Activated gamma-delta T cell treated with anti-CD3 and anti-CD28 coated beads, Interleukin-2, amount 50 U/mL, for 16 hours (primary cell): ENCODE measurements around the gene BCL2L13.
A peak's percentile ranks its signal among the peaks of the same experiment; 100 is the strongest.
"Not testable (repeated sequence)": the region's sequence is repeated elsewhere in the genome, so short reads cannot be mapped to it uniquely, and the experiment has no call there.

ENCODE experiments used
- DNase-seq: peaks from one replicate; pipeline ENCODE4 v3.0.0-alpha.2; 2020; ENCODE audit warnings: low read depth

Gene BCL2L13

GRCh38 chr22:17638432-17639246 is at the start of gene BCL2L13:
Gene BCL2L13, plus strand, starts transcription at chr22:17638757. Its CDS starts 16,955 bp downstream, at chr22:17655712.
- DNase-seq = peak; percentile 81

GRCh38 chr22:17589810-17590375 is 48.7 kb upstream of the BCL2L13 start:
- DNase-seq = no peak

GRCh38 chr22:17590586-17590985 is 48.0 kb upstream of the BCL2L13 start:
- no peak for DNase-seq

- no peak for DNase-seq
Observed at GRCh38 chr22:17592201-17592600, 46.4 kb upstream of the BCL2L13 start.

GRCh38 chr22:17596226-17596625 is 42.3 kb upstream of the BCL2L13 start:
- DNase-seq = no peak

GRCh38 chr22:17597217-17597616 is 41.3 kb upstream of the BCL2L13 start:
- DNase-seq = no peak

GRCh38 chr22:17598318-17598717 is 40.2 kb upstream of the BCL2L13 start:
- DNase-seq = no peak

GRCh38 chr22:17601031-17601430 is 37.5 kb upstream of the BCL2L13 start:
- DNase-seq = no peak

- no peak for DNase-seq
Observed at GRCh38 chr22:17603668-17604067, 34.9 kb upstream of the BCL2L13 start.

- no peak for DNase-seq
Observed at GRCh38 chr22:17606496-17606895, 32.1 kb upstream of the BCL2L13 start.

- no peak for DNase-seq
Observed at GRCh38 chr22:17607891-17608521, 30.6 kb upstream of the BCL2L13 start.

GRCh38 chr22:17612057-17612456 is 26.5 kb upstream of the BCL2L13 start:
- DNase-seq = no peak

GRCh38 chr22:17613280-17613679 is 25.3 kb upstream of the BCL2L13 start:
- no peak for DNase-seq

- no peak for DNase-seq
Observed at GRCh38 chr22:17627961-17628405, 10.6 kb upstream of the BCL2L13 start.

GRCh38 chr22:17628406-17629172 is 10.0 kb upstream of the BCL2L13 start, which contains the start of gene ATP6V1E1:
Gene ATP6V1E1, minus strand, starts transcription at chr22:17628749. Its CDS starts 114 bp downstream, at chr22:17628635.
- DNase-seq = peak; percentile 95

GRCh38 chr22:17629173-17629489 is 9.4 kb upstream of the BCL2L13 start:
- no peak for DNase-seq

- no peak for DNase-seq
Observed at GRCh38 chr22:17629641-17630040, 8.9 kb upstream of the BCL2L13 start.

GRCh38 chr22:17631076-17631565 is 7.4 kb upstream of the BCL2L13 start:
- no peak for DNase-seq

GRCh38 chr22:17633217-17633997 is 5.2 kb upstream of the BCL2L13 start:
- DNase-seq = no peak

GRCh38 chr22:17633998-17634323 is 4.6 kb upstream of the BCL2L13 start:
- no peak for DNase-seq

GRCh38 chr22:17634696-17635095 is 3.9 kb upstream of the BCL2L13 start:
- DNase-seq = no peak

- DNase-seq = not testable (repeated sequence)
Observed at GRCh38 chr22:17636850-17637249, 1.7 kb upstream of the BCL2L13 start.
